ENCODE measurements around the gene RPP25. TPM values are rescaled to one million over a fixed set of nuclear protein-coding genes. Genes with fewer than 3 reads are reported as not detected.

The RPP25 gene
- total RNA-seq, 1 donor: 2.6 TPM

DNA sequence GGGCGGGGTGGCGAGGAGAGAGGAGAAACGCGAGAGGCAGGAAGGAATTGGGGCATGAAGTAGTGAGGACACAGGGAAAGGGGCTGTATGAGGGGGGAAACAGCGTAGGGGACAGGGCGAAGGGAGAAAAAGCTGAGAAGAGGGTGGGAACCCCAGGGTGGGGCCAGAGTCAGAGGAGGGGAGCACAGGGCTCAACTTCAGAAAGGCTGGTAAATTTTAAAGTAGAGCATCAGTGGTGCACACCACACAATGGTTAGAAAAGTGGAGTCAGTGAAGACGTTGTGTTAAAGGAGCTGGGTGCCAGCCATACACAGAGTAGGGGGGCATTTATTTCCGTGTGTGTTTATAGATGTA lies 3.0 kb upstream of the RPP25 start:
- DNase-seq (ENCODE audit: low read depth): no peak
- H3K4me3 ChIP-seq (ENCODE audit: low read depth, low read length): no peak overlapping the region
- no peak for TF ChIP-seq CTCF (IDR thresholded peaks at IDR 0.05; ENCODE audit: insufficient read depth, low read depth, low read length)

GRCh38 chr15:74958908-74959585 lies 2.5 kb upstream of the RPP25 start:
- no peak for TF ChIP-seq CTCF (IDR thresholded peaks at IDR 0.05; ENCODE audit: insufficient read depth, low read depth, low read length)
- DNase-seq (ENCODE audit: low read depth): no peak
- peak overlapping the region; percentile 83 for H3K4me3 ChIP-seq (ENCODE audit: low read depth, low read length)

DNA sequence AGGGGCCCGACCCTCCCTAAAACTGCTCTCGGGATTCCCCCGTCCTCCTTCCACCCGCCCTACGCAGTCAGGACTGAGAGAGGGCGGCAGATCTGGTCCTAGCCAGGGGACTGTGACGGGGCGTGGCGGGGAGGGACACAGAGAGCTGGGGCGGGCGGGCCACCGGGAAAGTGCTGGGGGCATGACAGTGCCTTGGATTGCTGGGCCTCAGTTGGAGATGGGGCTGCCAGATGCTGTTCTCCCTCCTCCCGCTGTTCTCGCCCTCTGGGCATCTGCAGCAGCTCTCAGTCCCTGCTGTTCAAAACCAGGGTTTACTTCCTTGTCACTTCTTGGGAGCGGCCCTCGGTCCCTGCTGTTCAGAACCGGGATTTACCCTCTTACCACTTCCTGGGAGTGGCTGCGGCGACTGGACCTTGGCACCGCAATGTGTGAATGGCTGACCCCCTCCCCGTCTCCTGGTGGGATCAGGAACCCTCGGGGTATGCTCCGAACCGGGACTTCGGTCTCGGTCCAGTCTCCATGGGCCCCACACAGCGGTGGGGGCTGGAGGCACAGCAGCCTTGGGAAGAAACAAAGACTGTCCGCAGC lies 1.8 kb upstream of the RPP25 start:
- H3K4me3 ChIP-seq (ENCODE audit: low read depth, low read length): peak overlapping the region; percentile 83
- DNase-seq (ENCODE audit: low read depth): peak; percentile 30
- no peak for TF ChIP-seq CTCF (IDR thresholded peaks at IDR 0.05; ENCODE audit: insufficient read depth, low read depth, low read length)

DNA sequence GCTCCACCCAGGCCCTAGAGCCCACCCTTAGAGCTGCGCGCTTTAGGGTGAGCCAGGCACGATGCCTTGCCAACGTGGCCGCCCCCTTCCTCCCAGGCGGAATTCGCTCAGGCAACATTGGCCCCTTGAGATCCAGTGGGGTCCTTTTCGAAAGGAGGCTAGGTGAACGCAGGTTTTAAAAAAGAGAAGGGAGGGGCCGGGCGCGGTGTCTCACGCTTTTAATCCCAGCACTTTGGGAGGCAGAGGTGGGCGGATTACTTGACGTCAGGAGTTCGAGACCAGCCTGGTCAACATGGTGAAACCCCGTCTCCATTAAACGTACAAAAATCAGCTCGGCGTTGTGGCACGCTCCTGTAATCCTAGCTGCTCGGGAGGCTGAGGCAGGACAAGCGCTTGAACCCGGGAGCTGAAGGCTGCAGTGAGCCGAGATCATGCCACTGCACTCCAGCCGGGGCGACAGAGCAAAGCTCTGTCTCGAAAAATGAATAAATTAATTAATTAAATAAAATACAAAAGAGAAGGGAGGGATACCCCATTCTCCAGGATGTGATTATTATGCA lies 984 bp upstream of the RPP25 start:
- DNase-seq (ENCODE audit: low read depth): peak; percentile 56
- peak overlapping the region; percentile 83 for H3K4me3 ChIP-seq (ENCODE audit: low read depth, low read length)
- TF ChIP-seq CTCF (IDR thresholded peaks at IDR 0.05; ENCODE audit: insufficient read depth, low read depth, low read length): no peak

- peak; percentile 80 for DNase-seq (ENCODE audit: low read depth)
- peak overlapping the region; percentile 83 for H3K4me3 ChIP-seq (ENCODE audit: low read depth, low read length)
- TF ChIP-seq CTCF (IDR thresholded peaks at IDR 0.05; ENCODE audit: insufficient read depth, low read depth, low read length): peak; percentile 36
Measured at GRCh38 chr15:74955796-74956647, 550 bp downstream of the RPP25 start.

- no peak for TF ChIP-seq CTCF (IDR thresholded peaks at IDR 0.05; ENCODE audit: insufficient read depth, low read depth, low read length)
- peak overlapping the region; percentile 83 for H3K4me3 ChIP-seq (ENCODE audit: low read depth, low read length)
- peak; percentile 46 for DNase-seq (ENCODE audit: low read depth)
Measured at GRCh38 chr15:74955017-74955416, 1.6 kb downstream of the RPP25 start.
